Bone marrow (tissue), 2 donors: Measurements from ENCODE around the gene LOXL1.

Experiments
- DNase-seq, 2 donors: peaks; one replicate each; lab custom pipeline; 2025; lab: John Stamatoyannopoulos, UW

Gene LOXL1

DNA sequence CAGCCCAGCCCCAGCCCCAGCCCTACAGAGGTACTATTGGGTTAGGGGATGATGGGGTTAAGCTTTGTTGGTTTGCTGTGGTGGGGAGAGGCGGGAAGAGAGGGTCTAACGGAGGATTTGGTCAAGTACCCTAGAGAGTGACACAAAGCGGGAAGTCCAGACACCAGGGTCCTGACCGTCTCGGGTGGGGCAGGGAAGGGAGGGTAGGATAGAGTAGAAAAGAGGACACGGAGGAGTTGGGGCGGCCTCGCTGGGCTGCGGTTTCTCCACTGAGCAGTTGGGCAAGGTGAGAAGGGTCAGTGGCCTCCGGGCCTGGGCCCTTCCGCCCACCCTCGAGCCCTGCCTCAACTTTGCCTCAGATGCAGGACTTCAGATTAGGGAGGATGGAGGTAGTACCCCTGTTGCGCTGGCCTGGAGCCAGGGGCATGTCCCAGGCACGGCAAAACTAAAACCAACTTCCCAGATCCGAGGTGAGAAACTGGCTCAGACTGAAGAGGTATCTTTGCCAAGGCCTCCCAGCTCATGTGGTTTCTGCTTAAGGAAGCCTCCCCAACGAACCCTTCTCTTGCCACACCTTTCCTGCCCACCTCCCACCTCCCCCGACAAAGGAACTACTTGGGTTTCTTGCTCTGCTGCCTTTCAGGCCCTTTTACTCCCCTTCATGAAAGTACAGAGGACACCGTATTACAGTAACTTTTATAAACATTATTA, 68.8 kb downstream of the LOXL1 start:
- peak in 1 of 2 donors; percentile 50 for DNase-seq

DNA sequence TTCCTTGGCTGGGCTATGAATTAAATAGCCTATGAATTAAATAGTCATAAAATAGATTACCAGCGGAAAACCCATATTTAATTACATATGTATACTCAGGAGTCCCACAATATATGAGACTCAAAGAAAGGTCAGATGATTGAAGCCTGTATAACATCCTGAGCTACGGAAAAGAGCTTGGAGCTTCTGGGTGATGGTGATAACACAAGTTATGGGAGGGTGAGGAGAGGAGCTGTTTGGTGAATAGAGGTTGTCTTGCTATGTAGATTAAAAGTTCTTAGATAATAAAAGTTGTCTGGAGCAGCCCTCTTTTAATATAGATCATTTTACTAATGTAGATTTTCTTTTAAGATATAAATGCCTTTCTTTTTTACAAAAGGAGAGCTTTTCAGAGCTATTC, 70.0 kb downstream of the LOXL1 start:
- no peak for DNase-seq

DNA sequence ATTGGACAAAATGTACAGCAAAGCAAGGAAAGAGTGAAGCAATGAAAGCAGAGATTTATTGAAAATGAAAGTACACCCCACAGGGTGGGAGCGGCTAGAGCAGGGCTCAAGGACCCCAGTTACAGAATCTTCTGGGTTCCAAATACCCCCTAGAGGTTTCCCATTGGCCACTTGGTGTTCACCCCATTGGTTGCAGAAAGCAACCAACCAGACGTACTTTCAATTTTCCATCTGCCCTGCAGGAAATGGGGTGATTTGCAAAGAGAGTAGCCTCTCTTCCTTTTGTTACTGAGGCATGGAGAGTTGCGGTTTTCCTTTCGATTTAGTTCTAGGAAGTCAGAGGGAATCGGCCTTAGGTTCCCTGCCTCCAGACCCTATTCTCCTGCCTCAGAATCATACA, 70.7 kb downstream of the LOXL1 start:
- DNase-seq, result peak in 1 of 2 donors; percentile 56

DNA sequence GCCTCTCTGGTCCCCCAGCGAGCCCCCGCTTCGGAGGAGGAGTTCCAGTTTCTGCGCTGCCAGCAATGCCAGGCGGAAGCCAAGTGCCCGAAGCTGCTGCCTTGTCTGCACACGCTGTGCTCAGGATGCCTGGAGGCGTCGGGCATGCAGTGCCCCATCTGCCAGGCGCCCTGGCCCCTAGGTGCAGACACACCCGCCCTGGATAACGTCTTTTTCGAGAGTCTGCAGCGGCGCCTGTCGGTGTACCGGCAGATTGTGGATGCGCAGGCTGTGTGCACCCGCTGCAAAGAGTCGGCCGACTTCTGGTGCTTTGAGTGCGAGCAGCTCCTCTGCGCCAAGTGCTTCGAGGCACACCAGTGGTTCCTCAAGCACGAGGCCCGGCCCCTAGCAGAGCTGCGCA, 71.7 kb downstream of the LOXL1 start:
- DNase-seq, result no peak
